OCI-LY1 (cell line): ENCODE results near the gene PIGZ.

Experiments used
- H2AFZ ChIP-seq: fragments of 200-600 bp; sonication (generic), shearing (Covaris generic); 2 replicates; pipeline ENCODE4 v1.6.0; 2014; ENCODE audit warnings: antibody characterized with exemption, mild to moderate bottlenecking, low read length
- H3F3A ChIP-seq: fragments of 200-600 bp; sonication (generic), shearing (Covaris generic); 2 replicates; pipeline ENCODE4 v1.6.0; 2014; ENCODE audit warnings: mild to moderate bottlenecking, antibody characterized with exemption, low read length, moderate library complexity; ENCODE audit not compliant: insufficient read depth
- H3K27ac ChIP-seq: fragments of 200-600 bp; sonication (generic); 2 replicates; pipeline ENCODE4 v1.5.1; 2014; ENCODE audit warnings: low read length, mixed run types, mild to moderate bottlenecking, low read depth; ENCODE audit not compliant: poor library complexity, severe bottlenecking
- H3K27me3 ChIP-seq: fragments of 200-600 bp; sonication (generic); 2 replicates; pipeline ENCODE4 v1.6.0; 2014; ENCODE audit warnings: antibody characterized with exemption, mild to moderate bottlenecking, low read length, moderate library complexity; ENCODE audit not compliant: insufficient read depth
- H3K36me3 ChIP-seq: fragments of 200-600 bp; sonication (generic); 2 replicates; pipeline ENCODE4 v1.6.1; 2014; ENCODE audit warnings: mild to moderate bottlenecking, antibody characterized with exemption, low read length, moderate library complexity, mixed read lengths; ENCODE audit not compliant: insufficient read depth
- H3K4me1 ChIP-seq: fragments of 200-600 bp; sonication (generic); 2 replicates; pipeline ENCODE4 v1.5.1; 2014; ENCODE audit warnings: mild to moderate bottlenecking, low read length, moderate library complexity; ENCODE audit not compliant: insufficient read depth, severe bottlenecking
- H3K4me2 ChIP-seq: fragments of 200-600 bp; sonication (generic), shearing (Covaris generic); 2 replicates; pipeline ENCODE4 v1.6.1; 2014; ENCODE audit warnings: low read length
- H3K4me3 ChIP-seq: fragments of 200-600 bp; sonication (generic); 2 replicates; pipeline ENCODE4 v1.5.1; 2014; ENCODE audit warnings: low read length, low read depth, mild to moderate bottlenecking, mixed read lengths; ENCODE audit not compliant: poor library complexity, severe bottlenecking
- H3K79me2 ChIP-seq: fragments of 200-600 bp; shearing (Covaris generic); 2 replicates; pipeline ENCODE4 v1.6.1; 2016; ENCODE audit warnings: mixed run types, low read length, mixed read lengths; ENCODE audit not compliant: insufficient read depth
- H3K9ac ChIP-seq: fragments of 200-600 bp; sonication (generic), shearing (Covaris generic); 2 replicates; pipeline ENCODE4 v1.6.1; 2014; ENCODE audit warnings: mild to moderate bottlenecking, low read length, mixed read lengths
- H3K9me2 ChIP-seq: fragments of 200-600 bp; sonication (generic), shearing (Covaris generic); 2 replicates; pipeline ENCODE4 v1.6.1; 2014; ENCODE audit warnings: low read depth, mild to moderate bottlenecking, low read length, mixed read lengths
- H3K9me3 ChIP-seq: fragments of 200-600 bp; shearing (Covaris generic); 2 replicates; pipeline ENCODE4 v1.6.1; 2014; ENCODE audit warnings: low read length, mixed read lengths
- H4K20me1 ChIP-seq: fragments of 200-600 bp; sonication (generic), shearing (Covaris generic); 2 replicates; pipeline ENCODE4 v1.6.0; 2016; ENCODE audit warnings: mild to moderate bottlenecking, low read length; ENCODE audit not compliant: insufficient read depth
- EZH2 ChIP-seq: fragments of 200-600 bp; sonication (generic), shearing (Covaris generic); IDR thresholded peaks from 2 replicates; pipeline ENCODE4 v1.8.0; 2017; ENCODE audit warnings: borderline replicate concordance, mixed run types, mild to moderate bottlenecking, antibody characterized with exemption, low read length, moderate library complexity, mixed read lengths
- TF ChIP-seq, protein P1 (sequence below): fragments of 200-600 bp; sonication (generic), shearing (Covaris generic); IDR thresholded peaks from 2 replicates; pipeline ENCODE4 v1.5.1; 2017; ENCODE audit warnings: mild to moderate bottlenecking, antibody characterized with exemption, low read length, moderate library complexity, mixed read lengths

PIGZ gene

DNA sequence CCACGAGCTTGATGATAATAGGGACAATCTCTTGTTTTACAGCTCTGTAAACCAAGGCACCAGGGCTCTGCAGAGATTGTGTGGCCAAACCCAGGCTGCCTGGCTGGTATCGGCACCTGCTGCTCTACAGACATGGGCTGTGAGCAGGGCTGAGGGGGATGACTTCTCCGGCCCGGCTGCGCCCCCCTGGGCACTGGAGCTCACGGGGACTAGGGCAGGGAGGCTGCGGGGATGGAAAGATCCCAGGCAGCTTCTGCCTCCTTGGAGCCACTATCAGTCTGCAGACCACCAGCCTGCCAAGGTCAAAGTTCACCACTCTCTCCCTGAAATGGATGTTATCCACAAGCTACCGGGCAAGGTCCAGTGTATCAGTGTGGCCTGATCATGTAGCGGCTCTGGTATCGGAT is 22.0 kb upstream of the PIGZ start:
- H3K4me1 ChIP-seq, result no peaks in the 10 kb centered on the region
- H2AFZ ChIP-seq, result no peak overlapping the region
- H3K4me3 ChIP-seq, result no peak overlapping the region
- no peak for TF ChIP-seq EZH2
- TF ChIP-seq, protein P1, sequence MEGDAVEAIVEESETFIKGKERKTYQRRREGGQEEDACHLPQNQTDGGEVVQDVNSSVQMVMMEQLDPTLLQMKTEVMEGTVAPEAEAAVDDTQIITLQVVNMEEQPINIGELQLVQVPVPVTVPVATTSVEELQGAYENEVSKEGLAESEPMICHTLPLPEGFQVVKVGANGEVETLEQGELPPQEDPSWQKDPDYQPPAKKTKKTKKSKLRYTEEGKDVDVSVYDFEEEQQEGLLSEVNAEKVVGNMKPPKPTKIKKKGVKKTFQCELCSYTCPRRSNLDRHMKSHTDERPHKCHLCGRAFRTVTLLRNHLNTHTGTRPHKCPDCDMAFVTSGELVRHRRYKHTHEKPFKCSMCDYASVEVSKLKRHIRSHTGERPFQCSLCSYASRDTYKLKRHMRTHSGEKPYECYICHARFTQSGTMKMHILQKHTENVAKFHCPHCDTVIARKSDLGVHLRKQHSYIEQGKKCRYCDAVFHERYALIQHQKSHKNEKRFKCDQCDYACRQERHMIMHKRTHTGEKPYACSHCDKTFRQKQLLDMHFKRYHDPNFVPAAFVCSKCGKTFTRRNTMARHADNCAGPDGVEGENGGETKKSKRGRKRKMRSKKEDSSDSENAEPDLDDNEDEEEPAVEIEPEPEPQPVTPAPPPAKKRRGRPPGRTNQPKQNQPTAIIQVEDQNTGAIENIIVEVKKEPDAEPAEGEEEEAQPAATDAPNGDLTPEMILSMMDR, result no peak
- H3K79me2 ChIP-seq, result no peaks in the 10 kb centered on the region
- no peak overlapping the region for H3K4me2 ChIP-seq
- no peaks in the 10 kb centered on the region for H4K20me1 ChIP-seq
- no peak overlapping the region for H3K9ac ChIP-seq
- no peak overlapping the region for H3K27ac ChIP-seq
- H3K27me3 ChIP-seq, result peaks cover 6% of the 10 kb centered on the region; the same call in 1 of the 2 replicates
- H3K9me2 ChIP-seq, result no peaks in the 10 kb centered on the region
- H3F3A ChIP-seq, result no peaks in the 10 kb centered on the region
- no peaks in the 10 kb centered on the region for H3K9me3 ChIP-seq
- H3K36me3 ChIP-seq, result no peaks in the 10 kb centered on the region

DNA sequence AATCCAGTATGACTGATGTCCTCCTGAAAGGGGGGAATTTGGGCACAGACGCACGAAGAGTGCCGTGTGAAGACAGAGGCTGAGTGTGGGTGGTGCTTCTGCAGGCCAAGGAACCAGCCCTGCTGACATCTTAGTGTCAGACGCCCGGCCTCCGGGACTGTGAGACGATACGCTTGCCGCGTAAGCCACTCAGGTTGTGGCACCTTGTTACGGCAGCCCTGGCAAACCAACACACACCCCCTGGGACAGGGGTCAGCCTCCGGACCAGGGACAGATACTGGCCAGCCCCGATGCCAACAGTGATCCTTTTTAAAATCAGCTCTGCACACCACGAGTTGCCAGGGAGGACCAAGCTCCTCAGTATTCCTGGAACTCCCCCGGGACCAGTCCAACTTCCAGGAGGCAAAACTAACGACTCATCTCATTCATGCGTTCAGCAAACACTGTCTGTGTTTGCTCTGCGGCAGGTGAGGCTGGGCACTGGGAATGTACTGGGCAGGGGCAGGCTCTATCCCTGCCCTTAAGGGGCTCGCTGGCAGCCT is 21.2 kb upstream of the PIGZ start:
- no peak overlapping the region for H3K4me2 ChIP-seq
- no peaks in the 10 kb centered on the region for H3K4me1 ChIP-seq
- H3K9me2 ChIP-seq, result no peaks in the 10 kb centered on the region
- no peak overlapping the region for H2AFZ ChIP-seq
- H3K36me3 ChIP-seq, result no peaks in the 10 kb centered on the region
- no peak overlapping the region for H3K4me3 ChIP-seq
- no peaks in the 10 kb centered on the region for H4K20me1 ChIP-seq
- no peaks in the 10 kb centered on the region for H3F3A ChIP-seq
- no peak overlapping the region for H3K9ac ChIP-seq
- H3K27me3 ChIP-seq, result peaks cover 6% of the 10 kb centered on the region; the same call in 1 of the 2 replicates
- H3K27ac ChIP-seq, result no peak overlapping the region
- H3K79me2 ChIP-seq, result no peaks in the 10 kb centered on the region
- H3K9me3 ChIP-seq, result no peaks in the 10 kb centered on the region
- TF ChIP-seq, protein P1, result no peak
- no peak for TF ChIP-seq EZH2

DNA sequence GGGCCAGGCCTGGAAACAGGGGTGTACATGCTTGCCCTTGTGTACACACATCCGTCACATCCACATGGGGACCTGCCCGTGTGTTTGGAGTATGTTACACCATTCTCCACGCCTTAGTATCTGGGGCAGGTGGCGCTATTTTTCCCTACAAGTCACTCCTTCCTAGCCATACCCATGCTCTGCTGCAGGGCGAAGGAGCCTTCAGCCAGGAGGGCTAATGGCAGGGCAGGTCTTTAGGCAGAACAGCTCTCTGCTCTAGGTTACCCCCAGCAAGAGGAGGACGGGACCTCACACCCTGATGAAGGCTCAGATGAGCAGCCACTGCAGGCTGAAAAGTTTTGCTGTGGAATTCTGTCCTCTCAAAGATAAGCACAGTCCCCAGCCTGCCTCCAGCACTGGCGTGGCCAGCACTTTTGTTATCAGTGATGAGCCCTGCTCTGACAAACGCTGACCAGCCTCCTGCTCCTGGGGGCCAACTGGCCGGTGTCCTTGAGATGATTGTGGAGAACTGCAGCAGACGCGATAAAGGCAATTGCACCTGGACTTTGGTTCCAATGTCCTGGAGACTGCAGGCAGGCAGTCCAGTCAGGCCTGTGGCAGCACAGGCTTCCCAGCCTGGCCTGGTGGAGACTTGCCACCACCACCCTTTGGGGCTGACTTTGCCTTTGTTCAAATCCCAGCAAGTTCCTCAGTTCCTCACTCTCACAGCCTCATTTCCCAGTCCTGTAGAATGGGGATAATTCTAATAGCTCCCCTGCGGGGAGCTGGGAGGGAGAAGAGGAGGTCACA is 19.8 kb upstream of the PIGZ start:
- Histone ChIP-seq H3K9me3 (peaks cover 2% of the 10 kb centered on the region), H3F3A (no peaks in the 10 kb centered on the region), H4K20me1 (no peaks in the 10 kb centered on the region), H3K4me3 (no peak overlapping the region), H3K27ac (no peak overlapping the region), H3K36me3 (peaks cover 2% of the 10 kb centered on the region; the same call in 1 of the 2 replicates), H3K27me3 (peaks cover 7% of the 10 kb centered on the region), H3K9me2 (no peaks in the 10 kb centered on the region), H3K4me2 (no peak overlapping the region), H3K79me2 (no peaks in the 10 kb centered on the region), H3K9ac (no peak overlapping the region), H2AFZ (no peak overlapping the region), H3K4me1 (no peaks in the 10 kb centered on the region)
- no peak for TF ChIP-seq EZH2
- TF ChIP-seq, protein P1, result peak; percentile 53; the same call in 1 of the 2 replicates
